ENCODE results near the gene SLC35F1.

Gene SLC35F1

GRCh38 chr6:117985916-117986315, 78.9 kb downstream of the SLC35F1 start:
- no peak for DNase-seq (ENCODE audit: low read depth)
- no peak for TF ChIP-seq CTCF (IDR thresholded peaks at IDR 0.05; ENCODE audit: insufficient read depth, low read depth, low read length, missing control alignments)
- H3K4me3 ChIP-seq (ENCODE audit: low read length) = no peak overlapping the region

- no peak overlapping the region for H3K4me3 ChIP-seq (ENCODE audit: low read length)
- no peak for DNase-seq (ENCODE audit: low read depth)
- no peak for TF ChIP-seq CTCF (IDR thresholded peaks at IDR 0.05; ENCODE audit: insufficient read depth, low read depth, low read length, missing control alignments)
Measured at GRCh38 chr6:117986396-117986795, 79.3 kb downstream of the SLC35F1 start.

- DNase-seq (ENCODE audit: low read depth) = no peak
- H3K4me3 ChIP-seq (ENCODE audit: low read length) = no peak overlapping the region
- no peak for TF ChIP-seq CTCF (IDR thresholded peaks at IDR 0.05; ENCODE audit: insufficient read depth, low read depth, low read length, missing control alignments)
Measured at GRCh38 chr6:117989086-117989485, 82.0 kb downstream of the SLC35F1 start.

GRCh38 chr6:117990151-117990550, 83.1 kb downstream of the SLC35F1 start:
- no peak for DNase-seq (ENCODE audit: low read depth)
- no peak overlapping the region for H3K4me3 ChIP-seq (ENCODE audit: low read length)
- no peak for TF ChIP-seq CTCF (IDR thresholded peaks at IDR 0.05; ENCODE audit: insufficient read depth, low read depth, low read length, missing control alignments)

GRCh38 chr6:117992856-117993255, 85.8 kb downstream of the SLC35F1 start:
- H3K4me3 ChIP-seq (ENCODE audit: low read length) = no peak overlapping the region
- no peak for TF ChIP-seq CTCF (IDR thresholded peaks at IDR 0.05; ENCODE audit: insufficient read depth, low read depth, low read length, missing control alignments)
- DNase-seq (ENCODE audit: low read depth) = no peak

- no peak overlapping the region for H3K4me3 ChIP-seq (ENCODE audit: low read length)
- TF ChIP-seq CTCF (IDR thresholded peaks at IDR 0.05; ENCODE audit: insufficient read depth, low read depth, low read length, missing control alignments) = no peak
- no peak for DNase-seq (ENCODE audit: low read depth)
Measured at GRCh38 chr6:118012944-118013343, 105.9 kb downstream of the SLC35F1 start.

- DNase-seq (ENCODE audit: low read depth) = no peak
- no peak overlapping the region for H3K4me3 ChIP-seq (ENCODE audit: low read length)
- no peak for TF ChIP-seq CTCF (IDR thresholded peaks at IDR 0.05; ENCODE audit: insufficient read depth, low read depth, low read length, missing control alignments)
Measured at GRCh38 chr6:118016532-118016931, 109.5 kb downstream of the SLC35F1 start.
